ENCODE results near the gene LRTM2. TPM values are rescaled to one million over a fixed set of nuclear protein-coding genes. Genes with fewer than 3 reads are reported as not detected.

LRTM2 gene
- polyA plus RNA-seq, 1 donor from 2014 or later = 2.4 TPM

DNA sequence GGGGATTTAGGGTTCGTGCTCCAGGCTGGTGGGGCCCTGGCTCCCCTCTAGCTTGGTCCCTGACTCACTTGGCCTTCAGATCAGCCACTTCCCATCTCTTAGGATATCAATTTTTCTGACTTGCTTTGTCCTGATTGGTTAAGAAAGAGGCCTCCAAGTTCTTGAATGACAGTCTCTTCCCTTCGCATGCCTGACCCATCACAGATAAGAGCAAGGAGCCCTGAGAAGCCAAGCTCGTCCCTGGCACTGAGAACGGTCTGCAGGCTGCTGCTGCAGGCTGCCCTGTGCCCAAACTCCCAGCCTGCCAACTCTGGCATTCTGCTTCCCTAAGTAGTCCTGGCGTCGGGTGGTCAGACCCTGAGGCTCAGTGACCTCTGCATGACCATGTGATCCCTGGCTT lies 794 bp upstream of the LRTM2 start:
- no peaks in the 10 kb centered on the region for H3K9me3 ChIP-seq (ENCODE audit: low read length)
- peaks cover 10% of the 10 kb centered on the region for H3K27me3 ChIP-seq (ENCODE audit: insufficient read depth, low read depth, low read length)
- H3K27ac ChIP-seq (ENCODE audit: low read length) = no peak overlapping the region
- H3K79me2 ChIP-seq (replicated peaks; ENCODE audit: insufficient read depth, low read length) = no peaks in the 10 kb centered on the region
- no peaks in the 10 kb centered on the region for H3K9me2 ChIP-seq (ENCODE audit: insufficient read depth, low read length)
- peak overlapping the region; percentile 49 for H3K4me3 ChIP-seq (ENCODE audit: low read length)
- no peak overlapping the region for H2AFZ ChIP-seq (ENCODE audit: low read depth, low read length)
- TF ChIP-seq EP300 (conservative IDR thresholded peaks at IDR 0.05; ENCODE audit: poor library complexity, severe bottlenecking) (no peak), MXI1 (conservative IDR thresholded peaks at IDR 0.05; ENCODE audit: poor library complexity, severe bottlenecking) (no peak), EZH2 (IDR thresholded peaks at IDR 0.05; ENCODE audit: borderline replicate concordance, insufficient read depth, low read length, poor library complexity, severe bottlenecking) (no peak), SMC3 (conservative IDR thresholded peaks at IDR 0.05; ENCODE audit: poor library complexity) (no peak), RAD21 (conservative IDR thresholded peaks at IDR 0.05) (no peak), POLR2AphosphoS5 (IDR thresholded peaks at IDR 0.05) (no peak), TAF1 (IDR thresholded peaks at IDR 0.05; ENCODE audit: low read depth) (no peak)
- TF ChIP-seq, protein P1, sequence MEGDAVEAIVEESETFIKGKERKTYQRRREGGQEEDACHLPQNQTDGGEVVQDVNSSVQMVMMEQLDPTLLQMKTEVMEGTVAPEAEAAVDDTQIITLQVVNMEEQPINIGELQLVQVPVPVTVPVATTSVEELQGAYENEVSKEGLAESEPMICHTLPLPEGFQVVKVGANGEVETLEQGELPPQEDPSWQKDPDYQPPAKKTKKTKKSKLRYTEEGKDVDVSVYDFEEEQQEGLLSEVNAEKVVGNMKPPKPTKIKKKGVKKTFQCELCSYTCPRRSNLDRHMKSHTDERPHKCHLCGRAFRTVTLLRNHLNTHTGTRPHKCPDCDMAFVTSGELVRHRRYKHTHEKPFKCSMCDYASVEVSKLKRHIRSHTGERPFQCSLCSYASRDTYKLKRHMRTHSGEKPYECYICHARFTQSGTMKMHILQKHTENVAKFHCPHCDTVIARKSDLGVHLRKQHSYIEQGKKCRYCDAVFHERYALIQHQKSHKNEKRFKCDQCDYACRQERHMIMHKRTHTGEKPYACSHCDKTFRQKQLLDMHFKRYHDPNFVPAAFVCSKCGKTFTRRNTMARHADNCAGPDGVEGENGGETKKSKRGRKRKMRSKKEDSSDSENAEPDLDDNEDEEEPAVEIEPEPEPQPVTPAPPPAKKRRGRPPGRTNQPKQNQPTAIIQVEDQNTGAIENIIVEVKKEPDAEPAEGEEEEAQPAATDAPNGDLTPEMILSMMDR (IDR thresholded peaks at IDR 0.05; ENCODE audit: poor library complexity, severe bottlenecking) = no peak
- TF ChIP-seq, protein P2, sequence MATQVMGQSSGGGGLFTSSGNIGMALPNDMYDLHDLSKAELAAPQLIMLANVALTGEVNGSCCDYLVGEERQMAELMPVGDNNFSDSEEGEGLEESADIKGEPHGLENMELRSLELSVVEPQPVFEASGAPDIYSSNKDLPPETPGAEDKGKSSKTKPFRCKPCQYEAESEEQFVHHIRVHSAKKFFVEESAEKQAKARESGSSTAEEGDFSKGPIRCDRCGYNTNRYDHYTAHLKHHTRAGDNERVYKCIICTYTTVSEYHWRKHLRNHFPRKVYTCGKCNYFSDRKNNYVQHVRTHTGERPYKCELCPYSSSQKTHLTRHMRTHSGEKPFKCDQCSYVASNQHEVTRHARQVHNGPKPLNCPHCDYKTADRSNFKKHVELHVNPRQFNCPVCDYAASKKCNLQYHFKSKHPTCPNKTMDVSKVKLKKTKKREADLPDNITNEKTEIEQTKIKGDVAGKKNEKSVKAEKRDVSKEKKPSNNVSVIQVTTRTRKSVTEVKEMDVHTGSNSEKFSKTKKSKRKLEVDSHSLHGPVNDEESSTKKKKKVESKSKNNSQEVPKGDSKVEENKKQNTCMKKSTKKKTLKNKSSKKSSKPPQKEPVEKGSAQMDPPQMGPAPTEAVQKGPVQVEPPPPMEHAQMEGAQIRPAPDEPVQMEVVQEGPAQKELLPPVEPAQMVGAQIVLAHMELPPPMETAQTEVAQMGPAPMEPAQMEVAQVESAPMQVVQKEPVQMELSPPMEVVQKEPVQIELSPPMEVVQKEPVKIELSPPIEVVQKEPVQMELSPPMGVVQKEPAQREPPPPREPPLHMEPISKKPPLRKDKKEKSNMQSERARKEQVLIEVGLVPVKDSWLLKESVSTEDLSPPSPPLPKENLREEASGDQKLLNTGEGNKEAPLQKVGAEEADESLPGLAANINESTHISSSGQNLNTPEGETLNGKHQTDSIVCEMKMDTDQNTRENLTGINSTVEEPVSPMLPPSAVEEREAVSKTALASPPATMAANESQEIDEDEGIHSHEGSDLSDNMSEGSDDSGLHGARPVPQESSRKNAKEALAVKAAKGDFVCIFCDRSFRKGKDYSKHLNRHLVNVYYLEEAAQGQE (IDR thresholded peaks at IDR 0.05; ENCODE audit: borderline replicate concordance) = no peak
- no peaks in the 10 kb centered on the region for H4K20me1 ChIP-seq (ENCODE audit: insufficient read depth)
- peak overlapping the region; percentile 10 for H3K4me2 ChIP-seq (ENCODE audit: low read length)
- peak overlapping the region; percentile 41 for H3K9ac ChIP-seq (ENCODE audit: low read length)
- H3F3A ChIP-seq (ENCODE audit: insufficient read depth, low read length, poor library complexity, severe bottlenecking) = no peaks in the 10 kb centered on the region
- no peaks in the 10 kb centered on the region for H3K36me3 ChIP-seq (ENCODE audit: insufficient read depth, low read length)

DNA sequence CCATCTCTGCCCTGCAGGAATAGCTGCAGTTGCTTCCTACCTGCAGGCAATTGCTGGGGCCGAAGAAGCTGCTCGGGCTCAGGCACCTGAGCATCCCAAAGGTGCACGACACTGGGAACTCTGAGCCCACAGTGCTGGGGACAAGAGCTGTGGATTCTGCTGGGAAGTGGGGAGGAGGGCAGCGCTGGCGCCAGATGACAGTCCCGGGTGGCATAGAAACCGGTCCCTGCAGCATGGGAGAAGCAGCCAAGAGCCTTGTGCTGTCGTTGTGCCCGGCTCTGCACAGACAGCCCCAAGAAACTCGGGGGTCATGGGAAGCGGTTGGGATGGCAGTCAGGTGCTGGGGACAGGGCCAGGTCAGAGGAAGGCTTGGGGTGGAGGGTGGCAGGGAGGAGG lies 529 bp downstream of the LRTM2 start:
- Histone ChIP-seq H3K9me3 (ENCODE audit: low read length) (no peaks in the 10 kb centered on the region), H3F3A (ENCODE audit: insufficient read depth, low read length, poor library complexity, severe bottlenecking) (no peaks in the 10 kb centered on the region), H3K79me2 (replicated peaks; ENCODE audit: insufficient read depth, low read length) (no peaks in the 10 kb centered on the region), H2AFZ (ENCODE audit: low read depth, low read length) (no peak overlapping the region), H3K36me3 (ENCODE audit: insufficient read depth, low read length) (no peaks in the 10 kb centered on the region), H3K27me3 (ENCODE audit: insufficient read depth, low read depth, low read length) (peaks cover 10% of the 10 kb centered on the region), H4K20me1 (ENCODE audit: insufficient read depth) (no peaks in the 10 kb centered on the region), H3K27ac (ENCODE audit: low read length) (no peak overlapping the region), H3K4me3 (ENCODE audit: low read length) (peak overlapping the region; percentile 49), H3K9me2 (ENCODE audit: insufficient read depth, low read length) (no peaks in the 10 kb centered on the region), H3K4me2 (ENCODE audit: low read length) (peak overlapping the region; percentile 39), H3K9ac (ENCODE audit: low read length) (peak overlapping the region; percentile 41)
- TF ChIP-seq SMC3 (conservative IDR thresholded peaks at IDR 0.05; ENCODE audit: poor library complexity) (no peak), RAD21 (conservative IDR thresholded peaks at IDR 0.05) (no peak), MXI1 (conservative IDR thresholded peaks at IDR 0.05; ENCODE audit: poor library complexity, severe bottlenecking) (no peak), POLR2AphosphoS5 (IDR thresholded peaks at IDR 0.05) (no peak), EP300 (conservative IDR thresholded peaks at IDR 0.05; ENCODE audit: poor library complexity, severe bottlenecking) (no peak)
